KMS-11 (cell line): ENCODE results near the gene FOXP1.

Experiments used
- H2AFZ ChIP-seq: fragments of 200-600 bp; sonication (generic); 2 replicates; pipeline ENCODE4 v1.6.1; 2016; ENCODE audit warnings: antibody characterized with exemption, mixed run types, low read depth
- H3K27ac ChIP-seq: fragments of 200-600 bp; sonication (generic); 2 replicates; pipeline ENCODE4 v1.6.1; 2016; ENCODE audit warnings: mild to moderate bottlenecking, mixed run types
- H3K27me3 ChIP-seq: fragments of 200-600 bp; sonication (generic); 2 replicates; pipeline ENCODE4 v1.6.1; 2017; ENCODE audit warnings: mild to moderate bottlenecking, low read depth, mixed run types, moderate library complexity; ENCODE audit not compliant: insufficient read depth
- H3K36me3 ChIP-seq: fragments of 200-600 bp; sonication (generic); 2 replicates; pipeline ENCODE4 v1.6.1; 2017; ENCODE audit warnings: mild to moderate bottlenecking, mixed run types; ENCODE audit not compliant: insufficient read depth
- H3K4me1 ChIP-seq: fragments of 200-600 bp; sonication (generic); 2 replicates; pipeline ENCODE4 v1.6.1; 2016; ENCODE audit warnings: mild to moderate bottlenecking, low read depth, mixed run types; ENCODE audit not compliant: poor library complexity, severe bottlenecking
- H3K4me2 ChIP-seq: fragments of 200-600 bp; sonication (generic); 2 replicates; pipeline ENCODE4 v1.7.0; 2016; ENCODE audit warnings: mild to moderate bottlenecking, mixed run types
- H3K4me3 ChIP-seq: fragments of 200-600 bp; sonication (generic); IDR thresholded peaks from 2 replicates; pipeline ENCODE4 v1.6.1; 2017; ENCODE audit warnings: low read depth, low read length, mixed read lengths; ENCODE audit not compliant: insufficient read depth
- H3K79me2 ChIP-seq: fragments of 200-600 bp; sonication (generic); 2 replicates; pipeline ENCODE4 v1.6.1; 2016; ENCODE audit warnings: low read depth, mixed run types; ENCODE audit not compliant: insufficient read depth
- H3K9ac ChIP-seq: fragments of 200-600 bp; sonication (generic); 2 replicates; pipeline ENCODE4 v1.6.1; 2016; ENCODE audit warnings: mild to moderate bottlenecking, mixed run types
- H4K20me1 ChIP-seq: fragments of 200-600 bp; sonication (generic); 2 replicates; pipeline ENCODE4 v1.6.1; 2016; ENCODE audit warnings: mild to moderate bottlenecking, mixed run types; ENCODE audit not compliant: insufficient read depth
- TF ChIP-seq, protein P1 (sequence below): fragments of 200-600 bp; sonication (generic); conservative IDR thresholded peaks from 2 replicates; pipeline ENCODE4 v1.6.1; 2017; ENCODE audit warnings: low read depth, mild to moderate bottlenecking, antibody characterized with exemption, low read length, moderate library complexity, mixed read lengths

Gene FOXP1

DNA sequence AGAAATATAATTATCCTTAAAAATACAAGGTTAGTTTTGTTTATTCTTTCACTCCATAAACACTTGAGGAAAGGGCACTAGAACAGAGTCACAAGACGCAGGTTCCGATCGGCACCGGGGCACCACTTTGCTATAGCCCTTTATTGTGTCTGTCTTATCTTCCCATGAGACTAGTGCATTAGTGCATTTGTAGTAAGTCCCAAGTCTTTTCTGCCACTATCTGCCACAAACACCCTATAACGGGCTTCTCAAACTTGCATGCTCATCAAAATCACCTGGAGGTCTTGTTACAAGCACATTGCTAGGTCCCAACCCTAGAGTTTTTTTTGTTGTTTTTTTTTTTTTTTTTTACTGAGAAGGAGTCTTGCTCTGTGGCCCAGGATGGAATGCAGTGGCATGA is 213.1 kb downstream of the FOXP1 start:
- TF ChIP-seq, protein P1, sequence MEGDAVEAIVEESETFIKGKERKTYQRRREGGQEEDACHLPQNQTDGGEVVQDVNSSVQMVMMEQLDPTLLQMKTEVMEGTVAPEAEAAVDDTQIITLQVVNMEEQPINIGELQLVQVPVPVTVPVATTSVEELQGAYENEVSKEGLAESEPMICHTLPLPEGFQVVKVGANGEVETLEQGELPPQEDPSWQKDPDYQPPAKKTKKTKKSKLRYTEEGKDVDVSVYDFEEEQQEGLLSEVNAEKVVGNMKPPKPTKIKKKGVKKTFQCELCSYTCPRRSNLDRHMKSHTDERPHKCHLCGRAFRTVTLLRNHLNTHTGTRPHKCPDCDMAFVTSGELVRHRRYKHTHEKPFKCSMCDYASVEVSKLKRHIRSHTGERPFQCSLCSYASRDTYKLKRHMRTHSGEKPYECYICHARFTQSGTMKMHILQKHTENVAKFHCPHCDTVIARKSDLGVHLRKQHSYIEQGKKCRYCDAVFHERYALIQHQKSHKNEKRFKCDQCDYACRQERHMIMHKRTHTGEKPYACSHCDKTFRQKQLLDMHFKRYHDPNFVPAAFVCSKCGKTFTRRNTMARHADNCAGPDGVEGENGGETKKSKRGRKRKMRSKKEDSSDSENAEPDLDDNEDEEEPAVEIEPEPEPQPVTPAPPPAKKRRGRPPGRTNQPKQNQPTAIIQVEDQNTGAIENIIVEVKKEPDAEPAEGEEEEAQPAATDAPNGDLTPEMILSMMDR = no peak
- H3K27me3 ChIP-seq = no peaks in the 10 kb centered on the region
- H4K20me1 ChIP-seq = no peaks in the 10 kb centered on the region
- H3K9ac ChIP-seq = no peak overlapping the region
- H3K27ac ChIP-seq = no peak overlapping the region
- H3K36me3 ChIP-seq = no peaks in the 10 kb centered on the region
- no peaks in the 10 kb centered on the region for H3K79me2 ChIP-seq
- H3K4me1 ChIP-seq = peaks cover 54% of the 10 kb centered on the region
- no peak overlapping the region for H3K4me3 ChIP-seq
- no peak overlapping the region for H2AFZ ChIP-seq
- H3K4me2 ChIP-seq = no peak overlapping the region

DNA sequence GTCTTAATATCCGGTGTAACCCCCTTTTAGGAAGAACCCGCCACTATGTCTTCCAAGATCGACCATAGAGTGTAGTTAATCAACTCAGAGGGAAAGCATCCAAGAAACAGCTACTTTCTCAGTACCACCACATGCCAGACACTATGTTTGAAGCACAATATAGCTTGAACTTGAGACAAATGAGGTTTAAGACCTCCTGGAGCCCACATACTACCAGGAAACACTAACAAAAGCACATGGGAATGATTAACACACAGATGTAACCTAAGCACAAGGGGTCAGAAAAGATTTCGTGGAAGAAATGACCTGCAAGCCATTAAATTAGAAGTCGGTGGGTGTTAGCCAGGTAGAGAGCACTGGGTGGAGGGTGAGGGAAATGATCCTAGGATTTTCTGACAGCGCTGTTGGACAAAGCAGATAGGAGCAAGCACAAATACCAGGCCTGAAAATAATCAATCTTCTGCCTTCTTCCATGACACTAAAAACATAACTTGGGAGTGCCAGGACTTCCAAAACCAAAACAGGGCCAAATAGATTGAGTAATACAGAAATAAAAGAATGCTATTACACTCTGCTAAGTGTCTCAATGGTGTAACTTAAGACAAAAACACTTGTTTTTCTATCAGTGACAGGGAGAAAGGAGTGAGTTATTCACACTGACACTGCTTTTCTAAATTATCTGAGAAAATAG is 213.7 kb downstream of the FOXP1 start:
- H3K36me3 ChIP-seq = no peaks in the 10 kb centered on the region
- no peak overlapping the region for H3K4me3 ChIP-seq
- TF ChIP-seq, protein P1 = no peak
- no peaks in the 10 kb centered on the region for H4K20me1 ChIP-seq
- H3K27me3 ChIP-seq = no peaks in the 10 kb centered on the region
- H3K9ac ChIP-seq = no peak overlapping the region
- no peak overlapping the region for H2AFZ ChIP-seq
- no peak overlapping the region for H3K4me2 ChIP-seq
- no peaks in the 10 kb centered on the region for H3K79me2 ChIP-seq
- H3K27ac ChIP-seq = no peak overlapping the region
- H3K4me1 ChIP-seq = peaks cover 48% of the 10 kb centered on the region

DNA sequence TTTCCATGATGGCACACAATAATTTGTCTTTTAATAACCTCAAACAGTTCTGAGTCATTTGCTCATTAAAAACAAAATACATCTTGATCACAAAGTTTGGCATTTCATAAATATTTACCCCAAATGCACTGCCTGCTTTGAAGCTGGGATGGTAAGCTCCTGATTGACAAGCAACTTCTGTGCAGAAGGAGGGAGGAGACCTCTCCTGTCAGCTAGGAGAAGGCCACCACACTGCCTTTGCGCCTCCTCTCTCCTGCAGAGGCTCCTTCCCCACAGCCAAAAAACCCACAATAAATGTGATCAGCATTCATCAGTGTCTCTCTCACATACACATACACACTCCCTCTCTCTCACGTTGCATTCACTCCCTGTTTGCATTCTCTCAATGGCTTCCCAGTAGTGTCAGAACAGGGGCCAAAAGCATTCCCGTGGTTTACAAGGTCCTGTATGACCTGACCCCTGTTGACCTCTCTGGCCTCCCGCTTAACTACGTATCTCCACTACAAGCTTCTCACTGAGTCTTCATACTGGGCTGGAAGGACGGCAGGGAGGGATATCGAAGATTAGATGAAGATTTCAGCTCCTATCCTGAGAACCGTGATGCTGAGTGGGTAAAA is 216.4 kb downstream of the FOXP1 start:
- H3K4me2 ChIP-seq = no peak overlapping the region
- no peaks in the 10 kb centered on the region for H3K36me3 ChIP-seq
- TF ChIP-seq, protein P1 = no peak
- H3K79me2 ChIP-seq = no peaks in the 10 kb centered on the region
- H3K4me1 ChIP-seq = peaks cover 20% of the 10 kb centered on the region
- H3K27me3 ChIP-seq = no peaks in the 10 kb centered on the region
- H3K4me3 ChIP-seq = no peak overlapping the region
- H3K27ac ChIP-seq = no peak overlapping the region
- H2AFZ ChIP-seq = no peak overlapping the region
- H3K9ac ChIP-seq = no peak overlapping the region
- H4K20me1 ChIP-seq = no peaks in the 10 kb centered on the region

DNA sequence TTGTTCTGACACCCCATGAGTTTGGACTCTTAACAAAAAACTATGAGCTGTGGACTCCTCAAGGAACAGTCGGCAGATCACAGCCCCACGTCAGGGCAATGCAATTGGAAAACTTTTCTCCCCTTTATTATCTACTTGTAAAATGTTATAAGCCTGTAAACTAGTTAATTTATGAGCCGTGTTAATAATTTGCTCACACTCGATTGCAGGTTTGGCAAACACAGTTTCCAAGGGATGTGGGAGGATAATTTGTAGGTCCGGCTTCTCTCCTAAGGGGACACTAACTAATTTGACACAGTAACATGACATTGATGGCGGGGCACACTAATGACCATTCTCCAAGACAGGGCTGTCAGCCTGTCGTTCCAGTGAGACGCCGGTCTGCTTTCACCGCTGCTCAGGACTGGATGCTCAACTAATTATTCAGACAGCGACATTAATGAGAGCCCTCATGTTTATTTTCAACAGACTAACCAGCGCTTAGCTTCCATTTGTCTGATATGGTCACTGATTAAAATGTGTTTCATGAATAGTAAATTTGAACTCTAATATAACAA is 222.1 kb downstream of the FOXP1 start:
- no peak overlapping the region for H3K4me3 ChIP-seq
- no peak overlapping the region for H3K4me2 ChIP-seq
- no peaks in the 10 kb centered on the region for H4K20me1 ChIP-seq
- H2AFZ ChIP-seq = no peak overlapping the region
- H3K79me2 ChIP-seq = no peaks in the 10 kb centered on the region
- no peak overlapping the region for H3K27ac ChIP-seq
- TF ChIP-seq, protein P1 = no peak
- H3K4me1 ChIP-seq = peaks cover 11% of the 10 kb centered on the region
- H3K27me3 ChIP-seq = no peaks in the 10 kb centered on the region
- H3K36me3 ChIP-seq = no peaks in the 10 kb centered on the region
- no peak overlapping the region for H3K9ac ChIP-seq
